ENCODE data around the gene TBC1D16. TPM values are rescaled to one million over a fixed set of nuclear protein-coding genes. Genes with fewer than 3 reads are reported as not detected.

The TBC1D16 gene
- total RNA-seq, 3 donors from 2014 or later (not counting 1 experiment from before 2014, with no cell fraction given), result 0.49 to 1.00 (median 0.65) TPM

- DNase-seq (no peak), ATAC-seq (no peak)
- intact Hi-C loops (cut with micrococcal nuclease), result no loop called here
- Histone ChIP-seq H3K4me1 (ENCODE audit: control insufficient read depth, insufficient read depth, low read length) (no peaks in the 10 kb centered on the region), H3K9me3 (ENCODE audit: control insufficient read depth, insufficient read depth, low read length) (no peaks in the 10 kb centered on the region), H3K27ac (ENCODE audit: low read length) (no peak overlapping the region), H3K36me3 (ENCODE audit: control insufficient read depth, insufficient read depth, low read length) (no peaks in the 10 kb centered on the region), H3K27me3 (ENCODE audit: control insufficient read depth, insufficient read depth, low read length) (no peaks in the 10 kb centered on the region), H3K4me3 (ENCODE audit: low read length) (no peak overlapping the region)
- H3K9me3 Mint-ChIP-seq, result no peaks in the 10 kb centered on the region
- H3K4me3 Mint-ChIP-seq, result no peak overlapping the region
- no peak overlapping the region for H3K27ac Mint-ChIP-seq
- no peak for TF ChIP-seq CTCF (IDR thresholded peaks at IDR 0.05)
- no peaks in the 10 kb centered on the region for H3K36me3 Mint-ChIP-seq
- no peaks in the 10 kb centered on the region for H3K4me1 Mint-ChIP-seq
- no peaks in the 10 kb centered on the region for H3K27me3 Mint-ChIP-seq (ENCODE audit: low read depth in 2 of 2)
- 94% methylated on average over 47 of the region's 47 CpGs for WGBS (ENCODE audit: insufficient coverage)
Measured at GRCh38 chr17:79977708-79978547, 57.7 kb downstream of the TBC1D16 start.

DNA sequence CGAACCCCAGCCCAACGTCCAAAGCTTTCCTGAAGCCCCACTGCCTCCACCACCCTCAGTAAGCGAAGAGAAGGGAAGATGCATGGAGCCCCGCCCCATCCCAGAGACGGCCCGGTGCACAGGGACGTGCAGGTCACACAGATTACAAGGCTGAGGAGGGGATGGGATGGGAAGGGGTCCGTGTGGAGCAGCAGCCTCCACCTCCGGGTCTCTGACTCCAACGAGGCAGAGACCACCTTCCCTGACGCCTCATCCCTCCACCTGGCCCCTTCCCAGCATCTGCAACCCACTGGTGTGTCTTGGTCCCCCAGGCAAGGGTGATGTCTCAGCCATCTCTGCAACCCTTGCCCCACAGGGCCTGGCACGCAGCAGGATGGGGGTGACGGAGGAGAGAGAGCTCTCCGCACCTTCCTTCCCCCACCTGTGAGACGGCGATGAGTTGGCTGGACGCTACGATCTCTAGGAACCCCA, 58.5 kb downstream of the TBC1D16 start:
- TF ChIP-seq CTCF (IDR thresholded peaks at IDR 0.05), result no peak
- no peaks in the 10 kb centered on the region for H3K36me3 ChIP-seq (ENCODE audit: control insufficient read depth, insufficient read depth, low read length)
- no peaks in the 10 kb centered on the region for H3K4me1 ChIP-seq (ENCODE audit: control insufficient read depth, insufficient read depth, low read length)
- H3K27me3 ChIP-seq (ENCODE audit: control insufficient read depth, insufficient read depth, low read length), result no peaks in the 10 kb centered on the region
- H3K27me3 Mint-ChIP-seq (ENCODE audit: low read depth in 2 of 2), result no peaks in the 10 kb centered on the region
- ATAC-seq (no peak), DNase-seq (no peak)
- H3K36me3 Mint-ChIP-seq, result no peaks in the 10 kb centered on the region
- H3K4me3 Mint-ChIP-seq, result no peak overlapping the region
- H3K27ac ChIP-seq (ENCODE audit: low read length), result no peak overlapping the region
- H3K9me3 Mint-ChIP-seq, result no peaks in the 10 kb centered on the region
- H3K4me3 ChIP-seq (ENCODE audit: low read length), result no peak overlapping the region
- intact Hi-C loops (cut with micrococcal nuclease), result no loop called here
- no peak overlapping the region for H3K27ac Mint-ChIP-seq
- WGBS (ENCODE audit: insufficient coverage), result 87% methylated on average over 14 of the region's 18 CpGs
- no peaks in the 10 kb centered on the region for H3K9me3 ChIP-seq (ENCODE audit: control insufficient read depth, insufficient read depth, low read length)
- no peaks in the 10 kb centered on the region for H3K4me1 Mint-ChIP-seq

- 88% methylated on average over 14 of the region's 14 CpGs for WGBS (ENCODE audit: insufficient coverage)
- TF ChIP-seq CTCF (IDR thresholded peaks at IDR 0.05), result no peak
Measured at GRCh38 chr17:79976451-79976850, 59.2 kb downstream of the TBC1D16 start.

More at GRCh38 chr17:79976451-79976850, 59.2 kb downstream of the TBC1D16 start:
- H3K4me3 Mint-ChIP-seq, result no peak overlapping the region
- no peak overlapping the region for H3K27ac Mint-ChIP-seq
- no peak for DNase-seq
- no peaks in the 10 kb centered on the region for H3K9me3 Mint-ChIP-seq
- no peak for ATAC-seq
- Histone ChIP-seq H3K4me1 (ENCODE audit: control insufficient read depth, insufficient read depth, low read length) (no peaks in the 10 kb centered on the region), H3K9me3 (ENCODE audit: control insufficient read depth, insufficient read depth, low read length) (no peaks in the 10 kb centered on the region), H3K27ac (ENCODE audit: low read length) (no peak overlapping the region), H3K36me3 (ENCODE audit: control insufficient read depth, insufficient read depth, low read length) (no peaks in the 10 kb centered on the region), H3K4me3 (ENCODE audit: low read length) (no peak overlapping the region), H3K27me3 (ENCODE audit: control insufficient read depth, insufficient read depth, low read length) (peaks cover 4% of the 10 kb centered on the region)
- H3K36me3 Mint-ChIP-seq, result no peaks in the 10 kb centered on the region
- peaks cover 0 to 3% of the 10 kb centered on the region in 2 donors for H3K27me3 Mint-ChIP-seq (ENCODE audit: low read depth in 2 of 2)
- intact Hi-C loops (cut with micrococcal nuclease), result no loop called here
- no peaks in the 10 kb centered on the region for H3K4me1 Mint-ChIP-seq
